GM12875 (cell line): ENCODE measurements around the gene OSCAR.

Experiments used
- H3K4me3 ChIP-seq: one replicate; pipeline ENCODE4 v1.5.1; 2011; ENCODE audit warnings: low read depth, low read length, control low read depth
- TF ChIP-seq, protein P1 (sequence below): IDR thresholded peaks from 2 replicates; pipeline ENCODE4 v1.5.1; 2011; ENCODE audit warnings: low read depth, mild to moderate bottlenecking, control low read depth, inconsistent platforms, low read length, moderate library complexity, borderline replicate concordance; ENCODE audit not compliant: insufficient read depth

The OSCAR gene

DNA sequence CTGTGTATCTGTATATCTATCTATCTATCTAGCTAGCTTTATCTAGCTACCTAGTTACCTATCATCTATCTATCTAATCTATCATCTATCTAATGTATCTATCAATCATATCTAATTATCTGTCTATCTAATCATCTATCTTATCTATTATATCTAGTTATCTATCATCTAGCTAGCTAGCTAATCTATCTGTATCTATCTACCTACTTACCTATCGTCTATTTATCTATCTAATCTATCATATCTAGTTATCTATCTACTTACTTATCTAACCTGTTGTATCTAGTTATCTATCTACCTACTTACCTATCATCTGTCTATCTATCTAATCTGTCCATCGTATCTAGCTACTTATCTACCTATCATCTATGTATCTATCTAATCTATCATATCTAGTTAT, 54.8 kb downstream of the OSCAR start:
- no peak overlapping the region for H3K4me3 ChIP-seq
- TF ChIP-seq, protein P1, sequence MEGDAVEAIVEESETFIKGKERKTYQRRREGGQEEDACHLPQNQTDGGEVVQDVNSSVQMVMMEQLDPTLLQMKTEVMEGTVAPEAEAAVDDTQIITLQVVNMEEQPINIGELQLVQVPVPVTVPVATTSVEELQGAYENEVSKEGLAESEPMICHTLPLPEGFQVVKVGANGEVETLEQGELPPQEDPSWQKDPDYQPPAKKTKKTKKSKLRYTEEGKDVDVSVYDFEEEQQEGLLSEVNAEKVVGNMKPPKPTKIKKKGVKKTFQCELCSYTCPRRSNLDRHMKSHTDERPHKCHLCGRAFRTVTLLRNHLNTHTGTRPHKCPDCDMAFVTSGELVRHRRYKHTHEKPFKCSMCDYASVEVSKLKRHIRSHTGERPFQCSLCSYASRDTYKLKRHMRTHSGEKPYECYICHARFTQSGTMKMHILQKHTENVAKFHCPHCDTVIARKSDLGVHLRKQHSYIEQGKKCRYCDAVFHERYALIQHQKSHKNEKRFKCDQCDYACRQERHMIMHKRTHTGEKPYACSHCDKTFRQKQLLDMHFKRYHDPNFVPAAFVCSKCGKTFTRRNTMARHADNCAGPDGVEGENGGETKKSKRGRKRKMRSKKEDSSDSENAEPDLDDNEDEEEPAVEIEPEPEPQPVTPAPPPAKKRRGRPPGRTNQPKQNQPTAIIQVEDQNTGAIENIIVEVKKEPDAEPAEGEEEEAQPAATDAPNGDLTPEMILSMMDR, result no peak
